ENCODE measurements around the gene TES. TPM values are rescaled to one million over a fixed set of nuclear protein-coding genes. Genes with fewer than 3 reads are reported as not detected.

Gene TES
- total and polyA plus RNA-seq, 2 of the 8 experiments (the other 6 are each of a cell fraction or from before 2014, with no cell fraction given): 18.2 to 36.3 TPM

DNA sequence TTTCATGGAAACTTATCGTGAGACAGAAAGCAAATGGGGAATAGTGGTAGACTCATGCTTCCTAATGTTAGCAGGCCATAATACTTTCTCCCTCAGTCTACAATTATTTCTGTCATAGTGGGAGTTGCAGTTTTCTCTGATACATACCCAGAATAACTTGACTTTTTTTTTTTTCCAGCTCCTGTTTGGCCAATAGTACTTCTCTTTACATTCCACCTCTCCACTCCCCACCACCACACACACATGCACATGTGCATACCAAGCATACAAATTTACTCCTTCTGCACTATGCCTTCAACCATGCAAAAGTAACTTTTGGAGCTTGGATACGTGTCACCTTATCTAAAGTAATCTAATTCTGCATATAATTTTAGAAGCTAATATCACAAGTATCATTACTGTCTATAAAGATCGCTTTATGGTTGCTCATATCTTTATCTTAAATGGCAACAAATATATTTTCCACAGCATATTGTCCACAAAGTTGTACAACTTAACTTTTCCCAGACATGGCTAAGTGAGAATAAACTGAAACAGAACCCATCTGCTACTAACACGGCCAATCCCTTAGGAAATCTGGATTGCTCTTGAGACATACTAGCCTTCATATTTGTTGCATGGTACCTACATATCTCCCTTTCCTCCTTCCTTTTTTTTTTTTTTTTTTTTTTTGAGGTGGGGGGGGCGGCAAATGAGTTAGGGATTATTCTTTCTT is 49.0 kb downstream of the TES start:
- Histone ChIP-seq H4K20me1 (replicated peaks in 1 of 2; ENCODE audit: control insufficient read depth in 1 of 2, insufficient read depth in 2 of 2, low read length in 2 of 2) (no peaks in the 10 kb centered on the region), H4K8ac (ENCODE audit: extremely low read depth, insufficient read depth, low read length) (no peak overlapping the region), H2BK120ac (replicated peaks; ENCODE audit: low read depth, low read length) (no peak overlapping the region), H3K23me2 (ENCODE audit: low read depth, low read length) (no peaks in the 10 kb centered on the region), H3K18ac (ENCODE audit: extremely low read depth, low read length) (no peak overlapping the region), H3K4me1 (replicated peaks in 1 of 4; ENCODE audit: control insufficient read depth in 3 of 4, insufficient read depth in 4 of 4, low read length in 3 of 4) (no peaks in the 10 kb centered on the region), H3K56ac (replicated peaks; ENCODE audit: insufficient read length, low read depth, low read length) (no peak overlapping the region), H3K27me3 (replicated peaks in 1 of 4; ENCODE audit: control insufficient read depth in 3 of 4, extremely low read depth in 1 of 4, insufficient read depth in 3 of 4, low read length in 3 of 4) (no peaks in the 10 kb centered on the region), H2BK15ac (ENCODE audit: low read length) (no peak overlapping the region), H2AFZ (ENCODE audit: low read length) (no peak overlapping the region), H4K91ac (replicated peaks; ENCODE audit: insufficient read length, low read length) (no peak overlapping the region), H3K4ac (replicated peaks; ENCODE audit: insufficient read length, low read depth, low read length) (no peak overlapping the region), H3K79me1 (ENCODE audit: low read depth, low read length) (no peaks in the 10 kb centered on the region), H2BK5ac (ENCODE audit: low read depth, low read length) (no peak overlapping the region), H3K79me2 (ENCODE audit: control insufficient read depth in 1 of 2, insufficient read depth in 2 of 2, low read length in 2 of 2) (no peaks in the 10 kb centered on the region), H2AK5ac (ENCODE audit: low read depth, low read length) (no peak overlapping the region), H3K36me3 (ENCODE audit: control insufficient read depth in 2 of 4, insufficient read depth in 4 of 4, low read length in 3 of 4) (no peaks in the 10 kb centered on the region), H3K9ac (replicated peaks in 1 of 4; ENCODE audit: extremely low read depth in 1 of 4, low read depth in 3 of 4, low read length in 3 of 4) (no peak overlapping the region), H3K4me2 (ENCODE audit: insufficient read depth in 1 of 2, low read depth in 2 of 2, low read length in 2 of 2) (no peak overlapping the region), H2BK12ac (ENCODE audit: low read depth, low read length) (no peak overlapping the region), H3K4me3 (ENCODE audit: extremely low read depth in 1 of 4, insufficient read depth in 2 of 4, low read depth in 3 of 4, low read length in 4 of 4) (no peak overlapping the region), H3K9me3 (ENCODE audit: insufficient read depth in 2 of 2, low read depth in 1 of 2, low read length in 1 of 2) (no peaks in the 10 kb centered on the region), H3K27ac (ENCODE audit: low read depth, low read length) (no peak overlapping the region), H3K14ac (ENCODE audit: insufficient read length) (no peak overlapping the region), H4K5ac (ENCODE audit: insufficient read length, low read depth, low read length) (no peak overlapping the region), H3K23ac (ENCODE audit: insufficient read length) (no peak overlapping the region), H2BK20ac (ENCODE audit: low read length) (no peak overlapping the region)
- ChIA-PET POLR2A (ENCODE audit: partially characterized antibody) (interaction anchor here (0.5 to 0.6 kb wide), 2 partner anchors 323 to 1042 kb away, joined by 3 read pairs; no protein-coding TSS in a partner anchor), CTCF (ENCODE audit: partially characterized antibody) (interaction anchor here (0.6 to 12.2 kb wide), 45 partner anchors 9 to 1057 kb away, joined by 3 to 107 read pairs (median 4); partner anchors contain the start of genes CAV1 and TES)
- WGBS, 2 experiments (ENCODE audit: extremely low coverage in 1 of 2, insufficient coverage in 1 of 2, insufficient read length in 1 of 2, insufficient replicate concordance in 2 of 2, low coverage in 1 of 2, low lambda C conversion rate in 2 of 2, missing lambda C conversion rate in 1 of 2): 87% methylated on average over 4 of the region's 5 CpGs; no CpG with 5 or more reads in 1 of the 2 experiments
- DNase-seq (ENCODE audit: low read depth in 1 of 2, low spot score in 2 of 2) (no peak), FAIRE-seq (no peak)
- no peak for TF ChIP-seq KDM5A (IDR thresholded peaks at IDR 0.05; ENCODE audit: low read length)
